ENCODE measurements around the gene MBNL1.

GRCh38 chr3:152271501-152272236, 2.9 kb downstream of the MBNL1 start:
- TF ChIP-seq OSR1 (CRISPR knock-in tag; IDR thresholded peaks at IDR 0.05): no peak
- TF ChIP-seq BACH2 (CRISPR knock-in tag; IDR thresholded peaks at IDR 0.05; ENCODE audit: borderline replicate concordance): no peak
- no peak for TF ChIP-seq TCF4 (CRISPR knock-in tag; IDR thresholded peaks at IDR 0.05; ENCODE audit: borderline replicate concordance)
- TF ChIP-seq CREB5 (CRISPR knock-in tag; IDR thresholded peaks at IDR 0.05; ENCODE audit: low read depth): no peak
- no peak for TF ChIP-seq POU6F1 (CRISPR knock-in tag; IDR thresholded peaks at IDR 0.05; ENCODE audit: borderline replicate concordance, low read depth)
- no peak for TF ChIP-seq ZNF8 (CRISPR knock-in tag; IDR thresholded peaks at IDR 0.05)
